ENCODE measurements around the gene LEKR1.

The LEKR1 gene

GRCh38 chr3:156831006-156831405, 4.9 kb downstream of the LEKR1 start:
- Mint-ChIP-seq H3K36me3 (ENCODE audit: insufficient read depth) (peaks cover 9% of the 10 kb centered on the region), H3K27me3 (no peaks in the 10 kb centered on the region), H3K27ac (ENCODE audit: low read depth) (peak overlapping the region; percentile 5), H3K4me3 (no peak overlapping the region), H3K9me3 (no peaks in the 10 kb centered on the region), H3K4me1 (peaks cover 18% of the 10 kb centered on the region)
- ATAC-seq (replicated peaks; ENCODE audit: extremely low read depth, poor library complexity, severe bottlenecking) (no peak), DNase-seq (ENCODE audit: low spot score in 2 of 2) (no peak)

- Mint-ChIP-seq H3K9me3 (no peaks in the 10 kb centered on the region), H3K36me3 (ENCODE audit: insufficient read depth) (peaks cover 1% of the 10 kb centered on the region)
- DNase-seq (ENCODE audit: low spot score in 2 of 2): no peak
These were observed 8.3 kb downstream of the LEKR1 start for GRCh38 chr3:156834435-156834834.

GRCh38 chr3:156834962-156835535, 8.9 kb downstream of the LEKR1 start:
- no peaks in the 10 kb centered on the region for H3K4me1 Mint-ChIP-seq

More at GRCh38 chr3:156834435-156834834, 8.3 kb downstream of the LEKR1 start:
- no peak for ATAC-seq (replicated peaks; ENCODE audit: extremely low read depth, poor library complexity, severe bottlenecking)
- no peak overlapping the region for H3K27ac Mint-ChIP-seq (ENCODE audit: low read depth)
- no peaks in the 10 kb centered on the region for H3K27me3 Mint-ChIP-seq
- H3K4me1 Mint-ChIP-seq: no peaks in the 10 kb centered on the region
- H3K4me3 Mint-ChIP-seq: no peak overlapping the region

GRCh38 chr3:156836701-156837100, 10.5 kb downstream of the LEKR1 start:
- Mint-ChIP-seq H3K27me3 (no peaks in the 10 kb centered on the region), H3K36me3 (ENCODE audit: insufficient read depth) (no peaks in the 10 kb centered on the region)
- no peak for DNase-seq (ENCODE audit: low spot score in 2 of 2)

More at GRCh38 chr3:156834962-156835535, 8.9 kb downstream of the LEKR1 start:
- DNase-seq (ENCODE audit: low spot score in 2 of 2) (no peak), ATAC-seq (replicated peaks; ENCODE audit: extremely low read depth, poor library complexity, severe bottlenecking) (no peak)
- Mint-ChIP-seq H3K4me3 (no peak overlapping the region), H3K27ac (ENCODE audit: low read depth) (no peak overlapping the region), H3K27me3 (no peaks in the 10 kb centered on the region), H3K36me3 (ENCODE audit: insufficient read depth) (peaks cover 1% of the 10 kb centered on the region), H3K9me3 (no peaks in the 10 kb centered on the region)

GRCh38 chr3:156837115-156837514, 11.0 kb downstream of the LEKR1 start:
- no peak overlapping the region for H3K27ac Mint-ChIP-seq (ENCODE audit: low read depth)
- ATAC-seq (replicated peaks; ENCODE audit: extremely low read depth, poor library complexity, severe bottlenecking) (no peak), DNase-seq (ENCODE audit: low spot score in 2 of 2) (no peak)
- H3K27me3 Mint-ChIP-seq: no peaks in the 10 kb centered on the region
- no peaks in the 10 kb centered on the region for H3K9me3 Mint-ChIP-seq
- no peaks in the 10 kb centered on the region for H3K4me1 Mint-ChIP-seq
- H3K4me3 Mint-ChIP-seq: no peak overlapping the region
- H3K36me3 Mint-ChIP-seq (ENCODE audit: insufficient read depth): no peaks in the 10 kb centered on the region

More at GRCh38 chr3:156836701-156837100, 10.5 kb downstream of the LEKR1 start:
- Mint-ChIP-seq H3K4me3 (no peak overlapping the region), H3K27ac (ENCODE audit: low read depth) (no peak overlapping the region), H3K9me3 (no peaks in the 10 kb centered on the region), H3K4me1 (no peaks in the 10 kb centered on the region)
- ATAC-seq (replicated peaks; ENCODE audit: extremely low read depth, poor library complexity, severe bottlenecking): no peak

- H3K9me3 Mint-ChIP-seq: no peaks in the 10 kb centered on the region
- DNase-seq (ENCODE audit: low spot score in 2 of 2) (no peak), ATAC-seq (replicated peaks; ENCODE audit: extremely low read depth, poor library complexity, severe bottlenecking) (no peak)
- no peak overlapping the region for H3K27ac Mint-ChIP-seq (ENCODE audit: low read depth)
- no peaks in the 10 kb centered on the region for H3K27me3 Mint-ChIP-seq
- H3K36me3 Mint-ChIP-seq (ENCODE audit: insufficient read depth): no peaks in the 10 kb centered on the region
- H3K4me3 Mint-ChIP-seq: no peak overlapping the region
- no peaks in the 10 kb centered on the region for H3K4me1 Mint-ChIP-seq
These were observed 11.9 kb downstream of the LEKR1 start for GRCh38 chr3:156838035-156838434.

- Mint-ChIP-seq H3K36me3 (ENCODE audit: insufficient read depth) (no peaks in the 10 kb centered on the region), H3K27ac (ENCODE audit: low read depth) (no peak overlapping the region), H3K9me3 (no peaks in the 10 kb centered on the region), H3K4me3 (no peak overlapping the region), H3K27me3 (no peaks in the 10 kb centered on the region), H3K4me1 (no peaks in the 10 kb centered on the region)
- no peak for DNase-seq (ENCODE audit: low spot score in 2 of 2)
- no peak for ATAC-seq (replicated peaks; ENCODE audit: extremely low read depth, poor library complexity, severe bottlenecking)
These were observed 14.9 kb downstream of the LEKR1 start for GRCh38 chr3:156840826-156841689.

GRCh38 chr3:156843071-156843808, 17.1 kb downstream of the LEKR1 start:
- H3K27ac Mint-ChIP-seq (ENCODE audit: low read depth): no peak overlapping the region
- no peaks in the 10 kb centered on the region for H3K36me3 Mint-ChIP-seq (ENCODE audit: insufficient read depth)
- ATAC-seq (replicated peaks; ENCODE audit: extremely low read depth, poor library complexity, severe bottlenecking) (no peak), DNase-seq (ENCODE audit: low spot score in 2 of 2) (no peak)
- H3K4me1 Mint-ChIP-seq: no peaks in the 10 kb centered on the region
- no peak overlapping the region for H3K4me3 Mint-ChIP-seq
- no peaks in the 10 kb centered on the region for H3K27me3 Mint-ChIP-seq
- no peaks in the 10 kb centered on the region for H3K9me3 Mint-ChIP-seq

- Mint-ChIP-seq H3K36me3 (ENCODE audit: insufficient read depth) (no peaks in the 10 kb centered on the region), H3K27ac (ENCODE audit: low read depth) (no peak overlapping the region), H3K4me1 (no peaks in the 10 kb centered on the region), H3K4me3 (no peak overlapping the region), H3K9me3 (no peaks in the 10 kb centered on the region), H3K27me3 (no peaks in the 10 kb centered on the region)
- no peak for ATAC-seq (replicated peaks; ENCODE audit: extremely low read depth, poor library complexity, severe bottlenecking)
- DNase-seq (ENCODE audit: low spot score in 2 of 2): no peak
These were observed 21.7 kb downstream of the LEKR1 start for GRCh38 chr3:156847752-156848448.

- ATAC-seq (replicated peaks; ENCODE audit: extremely low read depth, poor library complexity, severe bottlenecking) (peak; percentile 32), DNase-seq (ENCODE audit: low spot score in 2 of 2) (no peak)
- Mint-ChIP-seq H3K27me3 (no peaks in the 10 kb centered on the region), H3K27ac (ENCODE audit: low read depth) (no peak overlapping the region), H3K9me3 (no peaks in the 10 kb centered on the region), H3K36me3 (ENCODE audit: insufficient read depth) (no peaks in the 10 kb centered on the region), H3K4me1 (no peaks in the 10 kb centered on the region), H3K4me3 (no peak overlapping the region)
These were observed 33.4 kb downstream of the LEKR1 start for GRCh38 chr3:156859578-156859977.

- no peak for DNase-seq (ENCODE audit: low spot score in 2 of 2)
- Mint-ChIP-seq H3K27ac (ENCODE audit: low read depth) (no peak overlapping the region), H3K4me1 (no peaks in the 10 kb centered on the region), H3K4me3 (no peak overlapping the region), H3K9me3 (no peaks in the 10 kb centered on the region), H3K36me3 (ENCODE audit: insufficient read depth) (no peaks in the 10 kb centered on the region), H3K27me3 (no peaks in the 10 kb centered on the region)
- ATAC-seq (replicated peaks; ENCODE audit: extremely low read depth, poor library complexity, severe bottlenecking): no peak
These were observed 34.7 kb downstream of the LEKR1 start for GRCh38 chr3:156860873-156861272.

GRCh38 chr3:156862338-156862737, 36.2 kb downstream of the LEKR1 start:
- no peak overlapping the region for H3K27ac Mint-ChIP-seq (ENCODE audit: low read depth)
- no peak overlapping the region for H3K4me3 Mint-ChIP-seq
- ATAC-seq (replicated peaks; ENCODE audit: extremely low read depth, poor library complexity, severe bottlenecking) (no peak), DNase-seq (ENCODE audit: low spot score in 2 of 2) (no peak)
- H3K9me3 Mint-ChIP-seq: no peaks in the 10 kb centered on the region
- H3K27me3 Mint-ChIP-seq: no peaks in the 10 kb centered on the region
- H3K4me1 Mint-ChIP-seq: no peaks in the 10 kb centered on the region
- H3K36me3 Mint-ChIP-seq (ENCODE audit: insufficient read depth): no peaks in the 10 kb centered on the region
